HG03558 (cell line): ENCODE measurements around the gene AVEN.
"Not testable (repeated sequence)": the region's sequence is repeated elsewhere in the genome, so short reads cannot be mapped to it uniquely, and the experiment has no call there.

ENCODE experiments used
- ATAC-seq: cut with Tn5 transposase; IDR thresholded peaks from one replicate; pipeline ENCODE4 v1.9.1; 2021; ENCODE audit warnings: moderate number of reproducible peaks; ENCODE audit not compliant: unreplicated experiment; ENCODE audit errors: extremely low read depth

AVEN gene, protein sequence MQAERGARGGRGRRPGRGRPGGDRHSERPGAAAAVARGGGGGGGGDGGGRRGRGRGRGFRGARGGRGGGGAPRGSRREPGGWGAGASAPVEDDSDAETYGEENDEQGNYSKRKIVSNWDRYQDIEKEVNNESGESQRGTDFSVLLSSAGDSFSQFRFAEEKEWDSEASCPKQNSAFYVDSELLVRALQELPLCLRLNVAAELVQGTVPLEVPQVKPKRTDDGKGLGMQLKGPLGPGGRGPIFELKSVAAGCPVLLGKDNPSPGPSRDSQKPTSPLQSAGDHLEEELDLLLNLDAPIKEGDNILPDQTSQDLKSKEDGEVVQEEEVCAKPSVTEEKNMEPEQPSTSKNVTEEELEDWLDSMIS

DNA sequence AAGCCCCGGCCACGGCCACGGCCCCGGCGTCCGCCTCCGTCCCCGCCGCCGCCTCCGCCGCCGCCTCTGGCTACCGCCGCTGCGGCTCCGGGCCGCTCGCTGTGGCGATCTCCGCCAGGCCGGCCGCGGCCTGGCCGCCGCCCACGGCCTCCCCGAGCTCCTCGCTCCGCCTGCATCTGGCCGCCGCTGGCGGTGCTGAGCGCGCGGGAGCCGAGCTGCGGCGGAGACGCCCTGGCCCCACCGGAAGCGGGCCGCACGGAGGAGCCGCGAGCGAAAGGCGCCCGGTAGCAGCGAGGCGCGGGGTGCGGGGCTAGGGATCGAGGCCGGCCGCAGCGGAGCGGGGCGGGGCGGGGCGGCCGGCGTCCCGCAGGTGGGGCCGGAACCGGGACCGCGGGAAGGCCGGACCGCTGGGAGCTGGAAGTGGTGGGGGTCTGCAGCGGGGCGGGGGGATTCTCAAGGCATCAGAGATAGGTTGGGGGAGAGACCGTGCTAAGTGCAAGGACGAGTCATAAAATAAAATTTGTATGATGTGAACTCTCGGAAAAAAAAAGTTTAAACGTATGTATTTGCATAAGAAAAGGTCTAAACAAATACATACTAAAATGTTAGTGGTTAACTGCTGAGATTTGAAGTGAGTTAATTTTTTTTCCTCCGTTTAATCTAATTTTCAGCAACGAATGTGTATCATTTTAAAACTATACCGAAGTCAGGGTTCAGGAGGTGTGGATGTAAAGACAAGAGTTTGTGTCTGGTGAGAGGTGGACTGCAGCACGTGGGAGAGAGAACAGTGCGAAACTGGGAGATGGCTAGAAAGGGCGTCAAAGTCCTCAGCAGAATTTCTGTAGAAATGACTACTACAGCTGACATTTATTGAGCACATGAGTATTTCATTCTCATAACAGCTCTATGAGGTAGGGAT, at the start of gene AVEN:
Gene AVEN (minus strand): TSS at position 334 of the 919 bp plus-strand sequence. CDS start 158 bp downstream, at position 176.
- peak; percentile 21 for ATAC-seq

DNA sequence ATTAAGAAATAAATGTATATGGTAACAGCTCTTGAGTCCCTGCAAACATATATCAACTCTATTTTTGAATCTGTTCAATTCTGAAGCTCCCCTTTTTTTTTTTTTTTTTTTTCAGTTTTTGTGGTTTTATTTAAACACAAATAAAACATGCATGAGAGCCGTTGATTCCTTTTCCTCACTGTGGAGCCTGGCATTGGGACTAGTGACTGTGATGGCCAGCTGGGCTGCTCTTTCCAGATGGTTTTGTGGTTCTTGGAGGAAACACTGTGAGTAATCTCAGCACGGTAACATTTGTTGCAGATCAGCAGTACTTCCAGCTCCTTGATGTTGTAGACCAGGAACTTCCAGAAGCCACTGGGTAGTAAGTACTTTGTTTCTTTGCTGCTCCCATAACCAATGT, 46.7 kb upstream of the AVEN start:
- no peak for ATAC-seq

DNA sequence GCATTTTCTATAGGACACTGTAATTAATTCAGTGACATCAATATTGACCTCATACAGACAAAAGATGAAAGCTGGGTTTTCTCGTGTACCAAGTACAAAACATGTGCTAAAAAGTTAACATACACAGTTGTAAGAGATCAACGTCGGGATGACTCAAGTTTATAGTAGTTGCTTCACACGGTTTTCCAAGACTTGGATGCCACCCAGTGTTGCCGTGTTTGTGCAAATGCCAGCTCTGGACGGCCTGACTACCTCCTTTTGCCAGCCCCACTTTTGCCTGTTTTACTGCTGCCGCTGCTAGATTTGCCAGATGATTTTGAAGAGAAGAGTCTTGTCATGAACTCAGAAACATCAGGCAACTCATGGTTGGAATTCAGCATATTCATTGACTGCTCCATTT, 45.1 kb upstream of the AVEN start:
- ATAC-seq = no peak

DNA sequence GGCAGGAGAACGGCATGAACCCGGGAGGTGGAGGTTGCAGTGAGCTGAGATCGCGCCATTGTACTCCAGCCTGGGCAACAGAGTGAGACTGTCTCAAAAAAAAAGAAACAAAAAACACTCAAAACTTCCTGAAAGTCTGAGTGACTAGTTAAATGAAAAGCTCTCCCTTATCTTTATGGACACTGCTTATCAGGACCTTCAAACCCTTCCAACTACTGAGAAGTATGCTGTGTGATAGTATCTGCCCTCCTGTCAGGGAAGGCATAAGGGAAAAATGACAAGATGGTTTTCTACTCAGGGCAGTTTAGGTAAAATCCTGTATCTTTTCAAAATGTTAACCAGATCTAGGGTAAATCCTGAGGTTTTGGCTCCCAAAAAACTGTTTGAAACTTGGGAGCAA, 40.9 kb upstream of the AVEN start:
- ATAC-seq = no peak

DNA sequence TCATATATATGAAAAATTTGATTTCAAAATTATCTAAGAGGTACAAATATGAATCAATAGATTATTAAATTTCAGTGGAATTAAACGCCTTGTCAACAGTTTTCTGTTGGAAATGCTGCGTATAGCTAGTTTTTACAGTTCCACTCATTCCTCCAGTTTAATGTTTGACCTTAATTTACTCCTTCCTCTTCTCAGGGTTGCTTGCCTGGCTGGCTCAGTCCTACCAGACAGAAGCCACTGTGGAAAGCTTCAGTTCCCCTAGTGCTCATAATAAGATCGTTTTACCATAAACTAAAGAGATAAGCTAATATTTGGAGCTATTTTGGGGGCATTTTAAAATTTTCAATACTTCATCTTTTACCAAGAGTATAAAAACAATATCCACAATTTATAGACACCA, 39.9 kb upstream of the AVEN start:
- ATAC-seq = no peak

DNA sequence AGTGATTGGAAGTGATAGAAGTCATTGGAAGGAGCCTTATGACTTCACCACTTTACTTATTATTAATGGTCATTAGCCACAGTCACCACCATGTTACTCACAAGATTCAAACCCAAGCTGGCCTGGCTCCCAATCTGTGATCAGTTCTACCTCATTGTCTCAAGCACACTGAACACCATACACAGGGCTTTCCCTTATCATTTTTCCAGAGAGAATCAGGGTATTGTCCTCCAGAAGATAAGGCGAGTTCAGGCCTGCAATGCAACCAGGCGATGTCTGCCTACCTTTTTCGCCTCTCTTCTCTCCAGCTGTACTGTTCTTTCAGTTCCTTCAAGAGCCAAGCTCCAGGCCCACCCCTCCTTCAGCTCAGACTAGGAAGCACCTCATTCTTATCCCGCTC, 37.8 kb upstream of the AVEN start:
- no peak for ATAC-seq

DNA sequence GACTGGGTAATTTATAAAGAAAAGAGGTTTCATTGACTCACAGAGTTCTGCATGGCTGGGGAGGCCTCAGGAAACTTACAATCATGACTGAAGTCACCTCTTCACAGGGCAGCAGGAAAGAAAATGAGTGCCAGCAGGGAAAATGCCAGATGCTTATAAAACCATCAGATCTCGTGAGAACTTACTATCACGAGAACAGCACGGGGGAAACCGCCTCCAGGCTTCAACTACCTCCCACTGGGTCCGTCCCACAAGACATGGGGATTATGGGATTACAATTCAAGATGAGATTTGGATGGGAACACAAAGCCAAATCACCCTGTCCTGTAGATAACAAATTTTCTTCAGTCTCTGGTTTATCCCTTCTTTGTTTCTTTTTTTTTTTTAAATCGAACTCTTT, 31.0 kb upstream of the AVEN start:
- ATAC-seq = no peak

DNA sequence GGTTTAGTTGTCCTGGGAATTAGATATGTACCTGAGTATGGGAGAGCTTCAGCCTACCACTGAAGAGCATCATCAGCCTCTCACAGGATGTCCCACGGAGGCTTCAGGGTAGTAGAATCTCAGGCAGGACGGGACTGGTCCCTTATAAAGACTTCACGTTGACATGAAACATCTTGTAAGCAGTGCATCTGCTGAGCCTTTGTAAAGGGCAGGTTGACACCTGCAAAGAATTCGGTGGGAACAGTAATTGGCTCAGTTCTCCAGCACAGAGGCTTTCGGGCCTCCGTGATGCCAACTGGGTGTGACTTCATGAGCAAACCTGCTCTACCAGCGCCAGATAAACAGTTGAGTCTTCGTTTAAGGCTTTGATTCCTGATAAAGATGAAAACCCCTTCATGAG, 26.9 kb upstream of the AVEN start:
- no peak for ATAC-seq

DNA sequence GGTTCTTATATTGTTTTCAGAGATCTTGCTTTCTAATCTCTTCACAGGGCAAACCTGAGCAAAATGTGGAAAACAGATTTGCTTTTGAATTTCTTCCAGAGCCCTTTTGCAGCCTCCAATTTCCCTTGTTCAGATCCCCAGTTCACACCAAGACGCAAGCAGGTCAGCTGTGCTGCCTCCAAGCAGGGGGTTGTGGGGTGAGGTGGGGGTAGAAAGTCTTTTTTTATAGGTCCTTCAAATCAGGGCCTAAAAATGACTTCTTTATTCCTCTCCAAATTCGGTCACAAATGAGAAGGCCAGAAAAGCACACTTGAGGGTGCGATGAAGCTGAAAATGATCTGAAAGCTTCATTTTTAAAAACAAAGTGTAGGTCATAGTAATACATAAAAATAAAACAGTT, 26.3 kb upstream of the AVEN start:
- no peak for ATAC-seq

DNA sequence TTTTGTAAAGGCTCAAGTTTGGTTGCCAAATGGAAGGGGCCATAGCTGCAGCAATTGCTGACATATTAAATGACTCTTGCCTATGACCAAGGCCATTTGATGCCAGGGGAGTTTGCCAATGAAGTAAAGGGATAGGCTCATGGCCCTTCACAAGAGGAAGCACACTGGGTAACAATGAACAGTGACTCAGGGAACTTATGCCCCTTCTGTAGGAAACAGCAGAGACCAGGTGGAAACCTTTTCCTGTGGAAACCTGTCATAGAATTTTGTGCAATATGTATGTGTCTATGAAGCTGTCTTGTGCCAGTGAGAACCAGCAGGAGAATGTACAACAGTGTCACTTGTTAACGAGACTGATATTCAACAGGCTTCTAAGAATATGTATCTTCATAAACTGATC, 25.4 kb upstream of the AVEN start:
- no peak for ATAC-seq

DNA sequence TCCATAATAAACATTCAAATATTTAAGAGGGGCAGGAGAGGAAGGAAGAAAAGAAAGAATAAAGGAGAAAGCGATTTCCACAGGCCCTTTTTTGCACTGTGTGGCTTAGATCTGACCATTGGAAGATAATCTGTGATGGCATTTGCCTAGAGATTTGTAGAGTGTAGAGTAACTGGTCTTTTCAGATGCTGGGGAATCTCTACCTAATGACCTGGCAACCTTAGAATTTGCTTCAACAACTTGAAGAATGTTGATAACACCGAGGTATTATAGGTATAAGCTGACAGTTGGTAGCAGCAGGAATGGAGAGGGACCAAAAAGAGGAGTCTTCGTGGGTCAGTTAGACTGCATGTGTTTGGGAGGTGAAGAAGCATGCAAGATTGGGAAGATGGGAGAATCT, 20.9 kb upstream of the AVEN start:
- ATAC-seq = no peak

DNA sequence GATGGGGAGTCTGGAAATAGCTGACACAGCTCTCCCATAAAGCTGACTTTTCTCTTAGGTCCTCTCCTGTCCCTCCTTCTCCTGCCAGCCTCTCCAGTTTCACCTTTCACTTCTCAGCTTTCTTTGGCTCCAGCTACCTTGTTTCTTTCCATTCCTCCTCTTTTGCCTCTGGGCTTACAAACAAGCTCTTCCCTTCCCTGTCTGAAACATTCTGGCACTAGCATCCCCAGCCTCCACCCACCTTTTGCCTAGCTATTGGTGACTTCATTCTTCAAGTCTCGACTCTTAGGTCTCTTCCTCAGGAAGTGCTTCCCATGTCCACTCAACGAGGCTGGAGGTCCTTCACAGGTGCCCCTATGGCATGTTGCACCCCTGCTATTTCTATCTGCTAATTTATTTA, 20.5 kb upstream of the AVEN start:
- no peak for ATAC-seq

DNA sequence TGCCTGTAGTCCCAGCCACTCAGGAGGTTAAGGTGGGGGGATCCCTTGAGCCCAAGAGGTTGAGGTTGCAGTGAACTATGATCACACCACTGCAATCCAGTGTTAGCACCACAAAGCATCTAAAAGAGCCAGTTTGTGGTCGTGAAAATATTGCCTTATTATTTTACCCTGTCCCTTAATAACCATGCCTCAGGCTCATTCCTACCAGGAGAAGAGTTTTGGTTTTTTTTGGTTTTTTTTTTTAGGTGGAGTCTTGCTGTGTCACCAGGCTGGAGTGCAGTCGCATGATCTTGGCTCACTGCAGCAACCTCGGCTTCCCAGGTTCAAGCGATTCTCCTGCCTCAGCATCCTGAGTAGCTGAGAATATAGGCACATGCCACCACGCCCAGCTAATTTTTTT, 17.9 kb upstream of the AVEN start:
- no peak for ATAC-seq

DNA sequence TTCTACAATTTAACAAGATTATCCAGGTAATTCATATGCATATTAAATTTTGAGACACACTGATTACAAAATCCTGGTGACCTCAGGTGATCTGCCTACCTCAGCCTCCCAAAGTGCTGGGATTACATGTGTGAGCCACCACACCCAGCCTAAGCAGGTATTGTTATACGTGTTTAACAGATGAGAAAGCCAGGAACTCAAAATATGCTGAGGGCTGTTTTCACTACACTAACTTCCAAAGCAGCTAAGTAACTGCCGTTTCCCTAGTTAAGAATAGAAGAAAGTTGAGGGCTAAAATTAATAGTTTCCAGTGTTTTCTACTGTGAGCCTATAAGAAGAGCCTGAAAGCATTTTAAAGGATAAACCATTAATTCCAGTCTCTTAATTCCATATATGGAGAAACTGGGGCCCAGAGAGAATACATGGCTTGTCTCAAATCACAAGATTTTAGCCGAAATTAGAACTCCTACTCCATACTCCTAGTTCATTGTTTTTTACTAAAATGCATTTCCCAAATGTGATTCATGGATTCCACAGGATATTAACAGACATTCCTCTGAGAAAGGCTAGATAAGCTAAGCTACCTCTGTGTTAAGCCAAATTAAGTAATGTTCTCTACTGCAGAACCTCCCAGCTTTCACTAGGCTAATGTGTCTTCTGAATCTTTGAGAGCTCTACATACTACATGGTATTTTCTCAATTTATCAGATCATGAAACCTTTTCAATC, 17.0 kb upstream of the AVEN start:
- no peak for ATAC-seq

DNA sequence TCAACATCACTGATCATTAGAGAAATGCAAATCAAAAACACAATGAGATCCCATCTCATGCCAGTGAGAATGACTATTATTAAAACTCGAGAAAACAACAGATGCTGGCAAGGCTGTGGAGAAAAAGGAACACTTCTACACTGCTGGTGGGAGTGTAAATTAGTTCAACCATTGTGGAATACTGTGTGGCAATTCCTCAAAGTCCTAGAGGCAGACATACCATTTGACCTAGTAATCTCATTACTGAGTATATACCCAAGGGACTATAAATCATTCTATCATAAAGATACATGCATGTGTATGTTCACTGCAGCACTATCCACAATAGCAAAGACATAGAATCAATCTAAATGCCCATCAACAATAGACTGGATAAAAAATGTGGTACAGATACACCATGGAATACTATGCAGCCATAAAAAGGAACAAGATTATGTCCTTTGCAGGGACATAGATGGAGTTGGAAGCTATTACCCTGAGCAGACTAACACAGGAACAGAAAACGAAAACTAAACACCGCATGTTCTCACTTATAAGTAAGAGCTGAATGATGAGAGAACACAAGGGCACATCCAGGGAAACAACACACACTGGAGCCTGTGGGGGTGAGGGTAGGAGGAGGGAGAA, 15.2 kb upstream of the AVEN start:
- ATAC-seq = no peak

DNA sequence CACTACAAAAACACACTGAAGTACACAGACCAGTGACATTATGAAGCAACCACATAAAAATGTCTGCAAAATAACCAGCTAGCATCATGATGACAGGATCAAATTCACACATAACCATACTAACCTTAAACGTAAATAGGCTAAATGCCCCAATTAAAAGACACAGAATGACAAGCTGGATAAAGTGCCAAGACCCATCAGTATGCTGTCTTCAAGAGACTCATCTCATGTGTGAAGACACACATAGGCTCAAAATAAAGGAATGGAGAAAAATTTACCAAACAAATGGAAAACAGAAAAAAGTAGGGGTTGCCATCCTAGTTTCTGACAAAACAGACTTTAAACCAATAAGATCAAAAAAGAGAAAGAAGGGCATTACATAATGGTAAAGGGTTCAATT, 11.4 kb upstream of the AVEN start:
- ATAC-seq = not testable (repeated sequence)

DNA sequence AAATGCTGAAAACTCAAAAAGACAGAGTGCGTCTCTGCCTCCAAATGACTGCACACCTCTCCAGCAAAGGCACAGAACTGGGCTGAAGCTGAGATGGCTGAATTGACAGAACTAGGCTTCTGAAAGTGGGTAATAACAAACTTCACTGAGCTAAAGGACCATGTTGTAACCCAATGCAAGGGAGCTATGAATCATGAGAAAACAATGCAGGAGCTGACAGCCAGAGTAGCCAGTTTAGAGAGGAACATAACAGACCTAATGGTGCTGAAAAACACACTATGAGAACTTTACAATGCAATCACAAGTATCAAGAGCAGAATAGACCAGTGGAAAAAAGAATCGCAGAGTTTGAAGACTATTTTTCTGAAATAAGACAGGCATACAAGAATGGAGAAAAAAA, 10.1 kb upstream of the AVEN start:
- no peak for ATAC-seq

DNA sequence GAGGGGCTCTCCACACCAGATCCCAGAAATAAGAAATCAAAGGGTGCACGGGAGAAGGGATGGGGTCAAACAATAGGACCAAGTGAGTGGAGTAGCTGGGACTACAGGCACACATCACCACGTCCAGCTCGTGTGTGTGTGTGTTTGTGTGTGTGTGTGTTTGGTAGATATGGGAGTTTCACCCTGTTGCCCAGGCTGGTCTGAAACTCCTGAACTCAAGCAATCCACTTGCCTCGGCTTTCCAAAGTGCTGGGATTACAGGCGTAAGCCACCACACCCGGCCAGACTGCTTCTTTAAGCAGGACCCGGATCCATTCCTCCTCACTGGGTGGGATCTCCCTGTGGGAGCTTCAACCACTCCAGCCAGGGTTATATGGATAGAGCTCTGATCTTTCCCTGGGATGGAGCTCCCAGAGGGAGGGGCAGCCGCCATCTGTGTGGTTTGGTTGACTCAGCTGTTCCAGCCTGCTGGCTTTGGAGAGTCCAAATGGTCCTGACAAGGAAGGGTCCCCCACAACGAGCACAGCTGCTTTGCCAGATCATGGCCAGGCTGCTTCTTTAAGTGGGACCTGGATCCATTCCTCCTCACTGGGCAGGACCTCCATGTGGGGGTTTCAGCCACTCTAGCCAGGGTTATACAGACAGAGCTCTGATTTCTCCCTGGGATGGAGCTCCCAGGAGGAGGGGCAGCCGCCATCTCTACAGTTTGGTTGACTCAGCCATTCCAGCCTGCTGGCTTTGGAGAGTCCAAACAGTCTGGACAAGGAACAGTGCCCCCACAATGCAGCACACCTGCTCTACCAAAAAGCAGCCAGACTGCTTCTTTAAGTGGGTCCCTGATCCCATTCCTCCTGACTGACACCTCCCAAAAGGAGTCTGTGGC, 9.1 kb upstream of the AVEN start:
- no peak for ATAC-seq

DNA sequence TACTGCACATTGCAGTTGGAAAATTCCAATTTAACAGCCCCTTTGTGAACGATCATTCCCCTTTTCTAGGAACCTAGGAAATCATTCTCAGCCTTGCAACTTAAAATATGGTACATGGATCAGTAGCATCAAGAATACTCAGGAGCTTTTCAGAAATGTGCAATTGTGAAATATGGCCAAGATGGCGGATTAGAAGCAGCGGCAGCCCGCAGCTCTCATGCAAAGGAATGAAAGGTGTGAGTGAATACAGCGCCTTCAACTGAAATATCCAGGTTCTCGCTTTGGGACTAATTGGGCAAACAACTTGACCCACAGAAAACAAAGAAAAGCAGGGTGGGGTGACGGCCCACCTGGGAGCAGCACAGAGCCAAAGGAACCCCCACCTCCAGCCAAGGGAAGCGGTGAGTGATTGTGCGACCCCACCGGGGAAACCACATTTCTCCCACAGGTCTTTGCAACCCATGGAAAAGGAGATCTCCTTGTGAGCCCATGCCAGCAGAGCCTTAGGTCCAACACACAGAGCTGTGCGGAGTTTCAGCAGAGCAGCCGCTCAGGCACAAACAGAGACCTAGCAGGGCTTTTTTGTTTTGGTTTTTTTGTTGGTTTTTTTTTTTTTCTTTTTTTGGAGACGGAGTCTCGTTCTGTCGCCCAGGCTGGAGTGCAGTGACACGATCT, 7.6 kb upstream of the AVEN start:
- ATAC-seq = no peak
